Measurements from ENCODE around the gene HPSE2. TPM values are rescaled to one million over a fixed set of nuclear protein-coding genes. Genes with fewer than 3 reads are reported as not detected.

Gene HPSE2
- total RNA-seq, 1 donor from 2014 or later: not detected

GRCh38 chr10:98745645-98746044 is 490.0 kb downstream of the HPSE2 start:
- TF ChIP-seq CTCF (conservative IDR thresholded peaks at IDR 0.05; ENCODE audit: low read depth, low read length): no peak
- no peak for DNase-seq (ENCODE audit: low read depth)
- H3K4me3 ChIP-seq (ENCODE audit: low read depth, low read length): no peak overlapping the region

- no peak for DNase-seq (ENCODE audit: low read depth)
- no peak for TF ChIP-seq CTCF (conservative IDR thresholded peaks at IDR 0.05; ENCODE audit: low read depth, low read length)
Measured at GRCh38 chr10:98720551-98720950, 515.1 kb downstream of the HPSE2 start.

GRCh38 chr10:98713586-98713985 is 522.1 kb downstream of the HPSE2 start:
- no peak overlapping the region for H3K4me3 ChIP-seq (ENCODE audit: low read depth, low read length)
- TF ChIP-seq CTCF (conservative IDR thresholded peaks at IDR 0.05; ENCODE audit: low read depth, low read length): no peak
- DNase-seq (ENCODE audit: low read depth): no peak

More at GRCh38 chr10:98720551-98720950, 515.1 kb downstream of the HPSE2 start:
- no peak overlapping the region for H3K4me3 ChIP-seq (ENCODE audit: low read depth, low read length)

- DNase-seq (ENCODE audit: low read depth): no peak
- no peak overlapping the region for H3K4me3 ChIP-seq (ENCODE audit: low read depth, low read length)
- TF ChIP-seq CTCF (conservative IDR thresholded peaks at IDR 0.05; ENCODE audit: low read depth, low read length): no peak
Measured at GRCh38 chr10:98696516-98696915, 539.1 kb downstream of the HPSE2 start.

- TF ChIP-seq CTCF (conservative IDR thresholded peaks at IDR 0.05; ENCODE audit: low read depth, low read length): no peak
- DNase-seq (ENCODE audit: low read depth): no peak
- no peak overlapping the region for H3K4me3 ChIP-seq (ENCODE audit: low read depth, low read length)
Measured at GRCh38 chr10:98694883-98695282, 540.8 kb downstream of the HPSE2 start.

GRCh38 chr10:98694014-98694413 is 541.6 kb downstream of the HPSE2 start:
- TF ChIP-seq CTCF (conservative IDR thresholded peaks at IDR 0.05; ENCODE audit: low read depth, low read length): no peak
- no peak overlapping the region for H3K4me3 ChIP-seq (ENCODE audit: low read depth, low read length)
- no peak for DNase-seq (ENCODE audit: low read depth)

- no peak for DNase-seq (ENCODE audit: low read depth)
- TF ChIP-seq CTCF (conservative IDR thresholded peaks at IDR 0.05; ENCODE audit: low read depth, low read length): no peak
- no peak overlapping the region for H3K4me3 ChIP-seq (ENCODE audit: low read depth, low read length)
Measured at GRCh38 chr10:98687685-98688084, 548.0 kb downstream of the HPSE2 start.

Data from epithelial cell of proximal tubule (primary cell).